IMR-90 (cell line): ENCODE data around the gene UPK3A. TPM values are rescaled to one million over a fixed set of nuclear protein-coding genes. Genes with fewer than 3 reads are reported as not detected.

ENCODE experiments used
- ATAC-seq: fragments of 200-7000 bp; cut with Tn5 transposase; 2 replicates; pipeline ENCODE4 v1.9.1; 2020; ENCODE audit warnings: low read depth, mild to moderate bottlenecking, moderate library complexity
- BruUV-seq: library from RNA; stranded (reverse); fragments of 400-500 nt; replicated peaks from 2 replicates; lab custom pipeline; 2021; lab: Mats Ljungman, UMichigan
- CTCF ChIA-PET: fragments of 300-600 bp; formaldehyde crosslinking; extraction: SDS; loops from one replicate; lab custom pipeline; 2021; ENCODE audit warnings: antibody characterized with exemption; lab: Yijun Ruan, JAX
- POLR2A ChIA-PET: fragments of 300-600 bp; sonication (Branson Sonifier 250); formaldehyde crosslinking; loops from one replicate; lab custom pipeline; 2022; ENCODE audit warnings: antibody characterized with exemption; ENCODE audit not compliant: unreplicated experiment; lab: Charles Lee
- DNase-seq: peaks from one replicate; pipeline ENCODE4 v3.0.0; 2013
- H2AFZ ChIP-seq: replicated peaks from 2 replicates; pipeline ENCODE3; 2013; ENCODE audit warnings: low read length, mild to moderate bottlenecking; ENCODE audit not compliant: poor library complexity
- H2AK5ac ChIP-seq: 2 replicates; pipeline ENCODE4 v1.6.1; 2013; ENCODE audit warnings: low read depth, low read length, inconsistent platforms
- H2AK9ac ChIP-seq: replicated peaks from 2 replicates; pipeline ENCODE3; 2013; ENCODE audit warnings: mild to moderate bottlenecking, low read depth, low read length, moderate library complexity; ENCODE audit not compliant: poor library complexity
- H2BK120ac ChIP-seq: 2 replicates; pipeline ENCODE4 v1.6.1; 2013; ENCODE audit warnings: low read depth, low read length, inconsistent platforms
- H2BK15ac ChIP-seq: 3 replicates; pipeline ENCODE4 v1.6.1; 2013; ENCODE audit warnings: low read depth, low read length, inconsistent platforms
- H2BK20ac ChIP-seq: 2 replicates; pipeline ENCODE4 v1.6.1; 2013; ENCODE audit warnings: low read depth, mild to moderate bottlenecking, inconsistent platforms, low read length, moderate library complexity
- H2BK5ac ChIP-seq: 2 replicates; pipeline ENCODE4 v1.6.1; 2013; ENCODE audit warnings: mild to moderate bottlenecking, low read depth, low read length, inconsistent platforms; ENCODE audit not compliant: poor library complexity, severe bottlenecking
- H3K14ac ChIP-seq: replicated peaks from 2 replicates; pipeline ENCODE4 v1.6.1; 2013; ENCODE audit warnings: low read depth, low read length, inconsistent platforms
- H3K18ac ChIP-seq: 2 replicates; pipeline ENCODE4 v1.6.1; 2013; ENCODE audit warnings: low read depth, low read length, control low read depth
- H3K23ac ChIP-seq: 2 replicates; pipeline ENCODE4 v1.6.1; 2013; ENCODE audit warnings: low read depth, low read length, inconsistent platforms
- H3K27ac ChIP-seq: 2 replicates; pipeline ENCODE4 v1.5.1; 2013; ENCODE audit warnings: mild to moderate bottlenecking, control low read depth, low read length; ENCODE audit not compliant: insufficient read depth
- H3K27me3 ChIP-seq: 2 replicates; pipeline ENCODE4 v1.6.1; 2013; ENCODE audit warnings: low read length; ENCODE audit not compliant: control insufficient read depth, insufficient read depth
- H3K36me3 ChIP-seq: 2 replicates; pipeline ENCODE4 v1.6.1; 2013; ENCODE audit warnings: low read length, mixed read lengths; ENCODE audit not compliant: control insufficient read depth, insufficient read depth
- H3K4ac ChIP-seq: 2 replicates; pipeline ENCODE4 v1.6.1; 2013; ENCODE audit warnings: low read depth, low read length, inconsistent platforms
- H3K4me1 ChIP-seq: 2 replicates; pipeline ENCODE4 v1.6.1; 2013; ENCODE audit warnings: low read length, mixed read lengths; ENCODE audit not compliant: control insufficient read depth, insufficient read depth
- H3K4me2 ChIP-seq: 2 replicates; pipeline ENCODE4 v1.6.1; 2013; ENCODE audit warnings: low read depth, mild to moderate bottlenecking, control low read depth, low read length, moderate library complexity
- H3K4me3 ChIP-seq: 2 replicates; pipeline ENCODE4 v1.5.1; 2013; ENCODE audit warnings: low read depth, mild to moderate bottlenecking, control low read depth, low read length, moderate library complexity; ENCODE audit not compliant: insufficient read depth
- H3K56ac ChIP-seq: 2 replicates; pipeline ENCODE4 v1.6.1; 2013; ENCODE audit warnings: low read length, inconsistent platforms; ENCODE audit not compliant: insufficient read depth; ENCODE audit errors: extremely low read depth
- H3K79me1 ChIP-seq, 2 experiments: 2 replicates each; pipeline ENCODE4 v1.6.1; 2013; ENCODE audit warnings: low read length in 2 of 2, inconsistent platforms in 1 of 2, low read depth in 1 of 2
- H3K9ac ChIP-seq: 2 replicates; pipeline ENCODE4 v1.6.1; 2013; ENCODE audit warnings: low read depth, low read length, control low read depth
- H3K9me1 ChIP-seq: 2 replicates; pipeline ENCODE4 v1.6.1; 2013; ENCODE audit warnings: low read length, inconsistent platforms; ENCODE audit not compliant: insufficient read depth
- H3K9me3 ChIP-seq: 2 replicates; pipeline ENCODE4 v1.6.1; 2013; ENCODE audit warnings: low read length; ENCODE audit not compliant: control insufficient read depth, insufficient read depth
- H4K20me1 ChIP-seq: 2 replicates; pipeline ENCODE4 v1.6.1; 2013; ENCODE audit warnings: low read length, inconsistent platforms; ENCODE audit not compliant: insufficient read depth
- H4K5ac ChIP-seq: 2 replicates; pipeline ENCODE4 v1.6.1; 2013; ENCODE audit warnings: mild to moderate bottlenecking, low read depth, low read length, control low read depth
- H4K8ac ChIP-seq, 2 experiments: 2 replicates each; pipeline ENCODE4 v1.6.1; 2013; ENCODE audit warnings: low read depth in 2 of 2, low read length in 2 of 2, control low read depth in 1 of 2, inconsistent platforms in 1 of 2
- H4K91ac ChIP-seq: 2 replicates; pipeline ENCODE4 v1.6.1; 2013; ENCODE audit warnings: low read depth, low read length, inconsistent platforms; ENCODE audit not compliant: insufficient read depth
- BHLHE40 ChIP-seq: fragments of 150-350 bp; IDR thresholded peaks from 2 replicates; pipeline ENCODE4 v1.6.1; 2016; ENCODE audit warnings: mild to moderate bottlenecking, low read depth, low read length
- CEBPB ChIP-seq: IDR thresholded peaks from 2 replicates; pipeline ENCODE4 v1.6.1; 2012; ENCODE audit warnings: low read depth, low read length, improper control_type of control experiment
- CHD1 ChIP-seq: IDR thresholded peaks from 2 replicates; pipeline ENCODE4 v1.6.1; 2012; ENCODE audit warnings: low read depth, low read length, improper control_type of control experiment
- MAFK ChIP-seq: IDR thresholded peaks from 2 replicates; pipeline ENCODE4 v1.6.1; 2012; ENCODE audit warnings: low read depth, low read length, improper control_type of control experiment
- MAZ ChIP-seq: IDR thresholded peaks from 2 replicates; pipeline ENCODE4 v1.6.1; 2012; ENCODE audit warnings: low read depth, mild to moderate bottlenecking, low read length, improper control_type of control experiment, moderate library complexity, borderline replicate concordance
- MXI1 ChIP-seq: IDR thresholded peaks from 2 replicates; pipeline ENCODE4 v1.6.1; 2012; ENCODE audit warnings: low read depth, mild to moderate bottlenecking, low read length, moderate library complexity, borderline replicate concordance
- RCOR1 ChIP-seq: IDR thresholded peaks from 2 replicates; pipeline ENCODE4 v1.6.1; 2012; ENCODE audit warnings: mild to moderate bottlenecking, low read length, improper control_type of control experiment; ENCODE audit not compliant: insufficient replicate concordance
- WGBS, 2 experiments: methylation state at CpG; one replicate each; pipeline versions ENCODE4 v1.1.5 to v1.1.7; 2013; ENCODE audit warnings: missing lambda C conversion rate in 2 of 2; ENCODE audit not compliant: insufficient read length in 1 of 2; ENCODE audit errors: extremely low coverage in 2 of 2; 5-methylcytosine and 5-hydroxymethylcytosine counted together
- dilution Hi-C: fragments of 300-500 bp; cut with HindIII; formaldehyde crosslinking; loops from one replicate; pipeline ENCODE4 v1.14.3; 2018; ENCODE audit warnings: low sequenced_read_pairs; ENCODE audit not compliant: unreplicated experiment
- in situ Hi-C: fragments of 300-500 bp; cut with MboI; formaldehyde crosslinking; loops from 3 replicates; pipeline ENCODE4 v1.14.3; 2019; ENCODE audit warnings: low sequenced_read_pairs, inconsistent platforms, mixed read lengths
- intact Hi-C: fragments of 100-400 bp; cut with micrococcal nuclease; formaldehyde crosslinking; loops from 2 replicates; pipeline ENCODE4 v1.10.0; 2022
- polyA plus RNA-seq, 3 experiments: library from polyadenylated mRNA; depleted of rRNA; stranded (reverse); fragments of >200 nt; gene quantifications; 2 replicates each; pipeline ENCODE4 v1.2.3, GENCODE V29; 2012; ENCODE audit warnings: low replicate concordance in 1 of 3
- total RNA-seq: library from RNA; depleted of rRNA; stranded (reverse); fragments of >200 nt; gene quantifications from 2 replicates; pipeline ENCODE4 v1.2.3, GENCODE V29; 2012

UPK3A gene
- total and polyA plus RNA-seq, 2 of the 4 experiments (the other 2 are of a cell fraction), result not detected

DNA sequence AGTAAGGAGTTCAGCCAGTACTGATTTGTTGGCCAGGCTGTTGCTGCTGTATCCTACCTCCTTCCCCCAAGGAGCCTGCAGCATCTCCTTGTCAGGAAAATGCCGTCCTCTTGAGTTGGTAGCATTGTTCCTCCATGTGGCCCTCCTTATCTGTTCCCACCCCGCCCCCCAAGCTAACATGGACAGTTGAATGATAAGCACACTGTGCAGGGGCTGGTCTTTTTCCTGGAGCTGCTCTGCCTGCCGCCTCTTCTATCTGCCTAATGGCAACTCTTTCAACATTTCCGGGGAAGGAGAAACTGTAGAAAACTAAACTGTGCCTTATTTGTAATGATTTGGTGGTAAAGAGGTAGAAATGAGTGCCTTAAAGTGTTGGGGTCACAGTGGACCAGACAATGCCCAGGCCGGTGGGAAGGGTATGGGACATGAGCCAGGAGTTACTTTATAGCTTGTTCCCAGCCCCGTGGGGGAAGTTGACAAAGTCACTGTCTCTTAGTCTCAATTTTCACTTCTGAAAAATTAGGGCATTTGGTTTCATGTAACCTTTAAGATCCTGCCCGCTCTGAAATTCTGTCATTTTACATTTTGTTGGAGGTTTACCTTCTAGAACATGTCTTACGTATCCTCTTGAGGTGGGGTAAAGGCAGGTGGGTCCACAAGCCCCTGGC lies 29.4 kb downstream of the UPK3A start:
- H3K36me3 ChIP-seq, result no peaks in the 10 kb centered on the region; the same call in 1 of the 2 replicates
- H4K5ac ChIP-seq, result no peak overlapping the region
- peak overlapping the region; percentile 43; the same call in 1 of the 2 replicates for H3K4me2 ChIP-seq
- no peak overlapping the region for H3K27ac ChIP-seq
- H3K9ac ChIP-seq, result no peak overlapping the region
- 0 out of 2 replicates have a peak overlapping the region, but pooled peaks have one; percentile 16 for H3K4ac ChIP-seq
- no TSS peak for BruUV-seq
- no peak for DNase-seq
- CTCF ChIA-PET, result no interaction called here
- H4K20me1 ChIP-seq, result peaks cover 19% of the 10 kb centered on the region; the same call in 1 of the 2 replicates
- intact Hi-C loops, result no loop called here
- dilution Hi-C loops, result no loop called here
- ATAC-seq, result no peak
- H3K79me1 ChIP-seq, result peaks cover 19 to 80% of the 10 kb centered on the region in 2 experiments
- H3K9me3 ChIP-seq, result no peaks in the 10 kb centered on the region
- in situ Hi-C loops, result no loop called here
- 0 out of 2 replicates have a peak, but pooled peaks cover 10% of the 10 kb centered on the region for H3K9me1 ChIP-seq
- H4K8ac ChIP-seq, result peak overlapping the region in 1 of 2 experiments; percentile 57; a peak in 1 of 4 replicates
- H3K27me3 ChIP-seq, result no peaks in the 10 kb centered on the region
- peaks cover 21% of the 10 kb centered on the region for H3K4me1 ChIP-seq
- POLR2A ChIA-PET, result no interaction called here
- no CpG with 5 or more reads among the region's 8 CpGs for WGBS, 2 experiments
- H2AFZ ChIP-seq, result no peak overlapping the region
- no peak overlapping the region for H2BK20ac ChIP-seq
- no peak overlapping the region for H3K18ac ChIP-seq
- H3K4me3 ChIP-seq, result no peak overlapping the region
- no peak overlapping the region for H4K91ac ChIP-seq
- no peak overlapping the region for H2BK5ac ChIP-seq
- no peak overlapping the region for H2AK9ac ChIP-seq
- H3K56ac ChIP-seq, result no peak overlapping the region
- H2AK5ac ChIP-seq, result peak overlapping the region; percentile 31
- no peak overlapping the region for H3K14ac ChIP-seq
- H3K23ac ChIP-seq, result 0 out of 2 replicates have a peak overlapping the region, but pooled peaks have one; percentile 19
- TF ChIP-seq MAFK (no peak), RCOR1 (no peak), CEBPB (no peak), CHD1 (no peak), MAZ (no peak), MXI1 (no peak), BHLHE40 (no peak)
- no peak overlapping the region for H2BK120ac ChIP-seq
- H2BK15ac ChIP-seq, result no peak overlapping the region
